HepG2 (cell line): ENCODE results near the gene GAB3. TPM values are rescaled to one million over a fixed set of nuclear protein-coding genes. Genes with fewer than 3 reads are reported as not detected.

Experiments used
- ATAC-seq: fragments of 200-7000 bp; cut with Tn5 transposase; 3 replicates; pipeline ENCODE4 v1.9.1; 2020; ENCODE audit warnings: mild to moderate bottlenecking, moderate library complexity
- BruUV-seq: library from RNA; stranded (reverse); fragments of 400-500 nt; replicated peaks from 2 replicates; lab custom pipeline; 2021; lab: Mats Ljungman, UMichigan
- CTCF ChIA-PET: fragments of 300-600 bp; formaldehyde crosslinking; extraction: SDS; loops from one replicate; lab custom pipeline; 2021; ENCODE audit warnings: low total read pairs, inconsistent platforms, low intra/inter-chr PET ratio; lab: Yijun Ruan, JAX
- POLR2A ChIA-PET: fragments of 350-600 bp; sonication (Branson Sonifier 250); formaldehyde crosslinking; loops from one replicate; lab custom pipeline; 2020; ENCODE audit warnings: antibody characterized with exemption, inconsistent platforms; lab: Yijun Ruan, JAX
- DNase-seq: peaks from one replicate; pipeline ENCODE4 v3.0.0-alpha.2; 2015; ENCODE audit warnings: low spot score
- FAIRE-seq: peaks from 3 replicates; lab custom pipeline; 2011; peaks lifted over from hg19 to GRCh38; lab: Jason Lieb, UNC
- H2AFZ ChIP-seq: one replicate; pipeline ENCODE4 v1.6.1; 2011; ENCODE audit warnings: low read length, inconsistent platforms
- H3K27ac ChIP-seq: fragments of 300-600 bp; 3 replicates; pipeline ENCODE4 v1.8.0; 2011; ENCODE audit warnings: mixed run types, mild to moderate bottlenecking, mixed read lengths, low read length, inconsistent platforms; ENCODE audit not compliant: insufficient read depth; ENCODE audit errors: extremely low read length
- H3K27me3 ChIP-seq, 2 experiments: fragments of 200-600 bp in 1 of 2; 2 replicates in 1 of 2; 3 replicates in 1 of 2; pipeline versions ENCODE4 v1.6.0 to v1.8.0; 2011; ENCODE audit warnings: low read length in 2 of 2, mild to moderate bottlenecking in 2 of 2, moderate library complexity in 2 of 2, inconsistent platforms in 1 of 2; ENCODE audit not compliant: insufficient read depth in 2 of 2, control insufficient read depth in 1 of 2
- H3K36me3 ChIP-seq, 2 experiments: fragments of 200-600 bp in 1 of 2; replicated peaks in 1 of 2; 2 replicates in 1 of 2; 3 replicates in 1 of 2; pipeline versions ENCODE4 v1.5.1 to v1.8.0; 2011; ENCODE audit warnings: low read length in 2 of 2, inconsistent platforms in 1 of 2; ENCODE audit not compliant: insufficient read depth in 2 of 2, control insufficient read depth in 1 of 2
- H3K4me1 ChIP-seq: 2 replicates; pipeline ENCODE4 v1.5.1; 2012; ENCODE audit warnings: low read length, inconsistent platforms; ENCODE audit not compliant: insufficient read depth
- H3K4me2 ChIP-seq: 2 replicates; pipeline ENCODE4 v1.6.0; 2011; ENCODE audit warnings: low read depth, low read length, inconsistent platforms
- H3K4me3 ChIP-seq, 3 experiments: fragments of 200-600 bp in 1 of 3; sonication (generic), shearing (Covaris generic) in 1 of 3; replicated peaks in 1 of 3; 2 replicates each; pipeline ENCODE4 v1.5.1; 2011 to 2016; ENCODE audit warnings: low read length in 3 of 3, inconsistent platforms in 2 of 3, low read depth in 2 of 3, mild to moderate bottlenecking in 2 of 3, control low read depth in 1 of 3, mixed read lengths in 1 of 3; ENCODE audit not compliant: insufficient read depth in 1 of 3
- H3K79me2 ChIP-seq: one replicate; pipeline ENCODE4 v1.6.1; 2011; ENCODE audit warnings: low read length, inconsistent platforms; ENCODE audit not compliant: insufficient read depth
- H3K9ac ChIP-seq: 2 replicates; pipeline ENCODE4 v1.6.0; 2011; ENCODE audit warnings: mild to moderate bottlenecking, low read depth, low read length, inconsistent platforms; ENCODE audit not compliant: insufficient read depth
- H3K9me3 ChIP-seq: 2 replicates; pipeline ENCODE4 v1.5.1; 2012; ENCODE audit warnings: mild to moderate bottlenecking, low read length
- H4K20me1 ChIP-seq: 2 replicates; pipeline ENCODE4 v1.6.0; 2011; ENCODE audit warnings: inconsistent platforms, mild to moderate bottlenecking, low read length, moderate library complexity; ENCODE audit not compliant: insufficient read depth
- ADNP ChIP-seq: sonication (generic); formaldehyde crosslinking; IDR thresholded peaks from 2 replicates; pipeline ENCODE4 v1.4.0; 2020; ENCODE audit warnings: missing genetic modification reagents
- EHMT2 ChIP-seq: fragments of 200-600 bp; sonication (generic); IDR thresholded peaks from 2 replicates; pipeline ENCODE4 v1.7.0; 2017; ENCODE audit warnings: antibody characterized with exemption, low read depth, low read length, borderline replicate concordance
- GPN1 ChIP-seq: sonication (generic); formaldehyde crosslinking; IDR thresholded peaks from 2 replicates; pipeline ENCODE4 v1.5.1; 2020; ENCODE audit warnings: missing genetic modification reagents, borderline replicate concordance
- HOXA5 ChIP-seq: sonication (generic); formaldehyde crosslinking; IDR thresholded peaks from 2 replicates; pipeline ENCODE4 v1.4.0; 2020; ENCODE audit warnings: missing genetic modification reagents
- KDM6A ChIP-seq: IDR thresholded peaks from 2 replicates; pipeline ENCODE4 v1.6.1; 2016; ENCODE audit warnings: low read depth
- MXD1 ChIP-seq: sonication (generic); formaldehyde crosslinking; IDR thresholded peaks from 2 replicates; pipeline ENCODE4 v1.4.0; 2020; ENCODE audit warnings: mild to moderate bottlenecking, missing genetic modification reagents
- NCOA1 ChIP-seq: sonication (generic); formaldehyde crosslinking; IDR thresholded peaks from 2 replicates; pipeline ENCODE4 v1.9.0; 2021; ENCODE audit warnings: missing genetic modification reagents
- NFE2L1 ChIP-seq: sonication (generic); formaldehyde crosslinking; IDR thresholded peaks from 2 replicates; pipeline ENCODE4 v1.4.0; 2020; ENCODE audit warnings: missing genetic modification reagents, mild to moderate bottlenecking, borderline replicate concordance
- NKX3-1 ChIP-seq: sonication (generic); formaldehyde crosslinking; IDR thresholded peaks from 2 replicates; pipeline ENCODE4 v1.5.0; 2020; ENCODE audit warnings: missing genetic modification reagents
- PHB2 ChIP-seq: fragments of 450-650 bp; IDR thresholded peaks from 2 replicates; pipeline ENCODE4 v1.6.1; 2018; ENCODE audit not compliant: partially characterized antibody
- PHF21A ChIP-seq: sonication (generic); formaldehyde crosslinking; IDR thresholded peaks from 2 replicates; pipeline ENCODE4 v1.5.0; 2020; ENCODE audit warnings: mild to moderate bottlenecking, missing genetic modification reagents
- PHF8 ChIP-seq: sonication (generic); formaldehyde crosslinking; IDR thresholded peaks from 2 replicates; pipeline ENCODE4 v1.5.0; 2020; ENCODE audit warnings: missing genetic modification reagents
- ZBTB38 ChIP-seq: sonication (generic); formaldehyde crosslinking; IDR thresholded peaks from 2 replicates; pipeline ENCODE4 v1.5.1; 2020; ENCODE audit warnings: mild to moderate bottlenecking, missing genetic modification reagents
- ZNF121 ChIP-seq: sonication (generic); formaldehyde crosslinking; IDR thresholded peaks from 2 replicates; pipeline ENCODE4 v1.5.0; 2020; ENCODE audit warnings: mild to moderate bottlenecking, missing genetic modification reagents
- ZNF33B ChIP-seq: sonication (generic); formaldehyde crosslinking; IDR thresholded peaks from 2 replicates; pipeline ENCODE4 v1.5.1; 2020; ENCODE audit warnings: mild to moderate bottlenecking, missing genetic modification reagents
- ZNF362 ChIP-seq: sonication (generic); formaldehyde crosslinking; IDR thresholded peaks from 2 replicates; pipeline ENCODE4 v1.4.0; 2020; ENCODE audit warnings: missing genetic modification reagents, mild to moderate bottlenecking, borderline replicate concordance
- ZNF367 ChIP-seq: sonication (generic); formaldehyde crosslinking; IDR thresholded peaks from 2 replicates; pipeline ENCODE4 v1.4.0; 2020; ENCODE audit warnings: missing genetic modification reagents, borderline replicate concordance
- ZNF598 ChIP-seq: sonication (generic); formaldehyde crosslinking; IDR thresholded peaks from 2 replicates; pipeline ENCODE4 v1.5.1; 2020; ENCODE audit warnings: mild to moderate bottlenecking, missing genetic modification reagents, borderline replicate concordance
- ZNF639 ChIP-seq: conservative IDR thresholded peaks from 2 replicates; pipeline ENCODE4 v1.6.1; 2018; ENCODE audit warnings: missing genetic modification reagents
- ZNF720 ChIP-seq: sonication (generic); formaldehyde crosslinking; IDR thresholded peaks from 2 replicates; pipeline ENCODE4 v1.4.0; 2020; ENCODE audit warnings: missing genetic modification reagents
- ZNF792 ChIP-seq: IDR thresholded peaks from 2 replicates; pipeline ENCODE4 v1.6.1; 2016
- ZNF841 ChIP-seq: sonication (generic); formaldehyde crosslinking; IDR thresholded peaks from 2 replicates; pipeline ENCODE4 v1.8.1; 2023; ENCODE audit warnings: missing genetic modification reagents, borderline replicate concordance
- WGBS: methylation state at CpG from one replicate; pipeline ENCODE4 v1.1.6; 2017; ENCODE audit warnings: low lambda C conversion rate; 5-methylcytosine and 5-hydroxymethylcytosine counted together
- in situ Hi-C: cut with HindIII; loops from 2 replicates; pipeline ENCODE4 v1.10.0; 2017; ENCODE audit warnings: low pct_unique_long_range_greater_than_20kb; ENCODE audit not compliant: extremely low pct_ligation_motif_present
- intact Hi-C: fragments of 100-400 bp; cut with micrococcal nuclease; formaldehyde crosslinking; loops from one replicate; pipeline ENCODE4 v1.10.0; 2022; ENCODE audit not compliant: unreplicated experiment
- polyA plus RNA-seq, 8 experiments: library from polyadenylated mRNA; depleted of rRNA in 3 of 8; stranded (reverse) in 7 of 8; unstranded in 1 of 8; fragments of >200 nt; fragmentation: Illumina TruSeq in 4 of 8; extraction: Trizol in 4 of 8; gene quantifications; 2 replicates each; pipeline versions ENCODE4 v1.2.1 to v1.2.3, GENCODE V29; 2011 to 2016; ENCODE audit warnings: low read depth in 4 of 8, missing spikeins in 1 of 8, mixed read lengths in 1 of 8; ENCODE audit not compliant: insufficient read depth in 1 of 8
- total RNA-seq, 5 experiments: library from RNA; depleted of rRNA; stranded (reverse); fragments of >200 nt; fragmentation: Illumina TruSeq; extraction: Trizol; gene quantifications; 2 replicates each; pipeline ENCODE4 v1.2.3, GENCODE V29; 2016; ENCODE audit warnings: low read depth in 1 of 5
- TF ChIP-seq, protein P1 (sequence below): sonication (generic); formaldehyde crosslinking; IDR thresholded peaks from 2 replicates; pipeline ENCODE4 v1.4.0; 2020; ENCODE audit warnings: missing genetic modification reagents, borderline replicate concordance

GAB3 gene
- total and polyA plus RNA-seq, 2 of the 13 experiments (the other 11 are each of a cell fraction or from before 2014, with no cell fraction given): not detected

GRCh38 chrX:154797006-154797405 lies 46.1 kb upstream of the GAB3 start (continued):
- TF ChIP-seq, protein P1, sequence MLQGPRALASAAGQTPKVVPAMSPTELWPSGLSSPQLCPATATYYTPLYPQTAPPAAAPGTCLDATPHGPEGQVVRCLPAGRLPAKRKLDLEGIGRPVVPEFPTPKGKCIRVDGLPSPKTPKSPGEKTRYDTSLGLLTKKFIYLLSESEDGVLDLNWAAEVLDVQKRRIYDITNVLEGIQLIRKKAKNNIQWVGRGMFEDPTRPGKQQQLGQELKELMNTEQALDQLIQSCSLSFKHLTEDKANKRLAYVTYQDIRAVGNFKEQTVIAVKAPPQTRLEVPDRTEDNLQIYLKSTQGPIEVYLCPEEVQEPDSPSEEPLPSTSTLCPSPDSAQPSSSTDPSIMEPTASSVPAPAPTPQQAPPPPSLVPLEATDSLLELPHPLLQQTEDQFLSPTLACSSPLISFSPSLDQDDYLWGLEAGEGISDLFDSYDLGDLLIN (CRISPR knock-in tag): no peak
- TF ChIP-seq ZNF639 (CRISPR knock-in tag) (no peak), ZNF367 (no peak), HOXA5 (no peak), NFE2L1 (no peak)
- TF ChIP-seq, all 625 proteins: peak for 0

DNA sequence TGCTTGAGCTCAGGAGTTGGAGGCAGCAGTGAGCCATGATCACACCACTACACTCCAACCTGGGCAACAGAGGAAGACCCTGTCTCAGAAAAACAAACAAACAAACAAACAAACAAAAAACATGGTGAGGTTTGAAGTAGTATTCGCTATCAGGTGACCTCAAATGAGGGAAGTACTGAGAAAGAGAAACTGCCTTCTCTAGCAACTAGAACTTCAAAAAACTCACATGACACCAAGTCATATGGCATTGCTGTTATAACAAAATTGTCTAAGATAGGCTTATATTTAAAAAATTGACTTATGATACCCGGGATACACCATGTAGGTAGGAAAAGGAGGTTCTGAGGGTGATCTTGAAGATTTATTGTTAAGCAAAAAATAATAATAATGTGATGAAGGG lies 44.1 kb upstream of the GAB3 start:
- no peak overlapping the region for H3K4me2 ChIP-seq
- no peaks in the 10 kb centered on the region for H3K9me3 ChIP-seq
- WGBS: 96% methylated on average over 2 of the region's 2 CpGs
- CTCF ChIA-PET: no interaction called here
- intact Hi-C loops (no loop called here), in situ Hi-C loops (no loop called here)
- TF ChIP-seq ZNF792 (CRISPR knock-in tag) (no peak), ZNF121 (CRISPR knock-in tag) (no peak), NCOA1 (no peak), EHMT2 (no peak), PHF21A (CRISPR knock-in tag) (no peak), KDM6A (CRISPR knock-in tag) (no peak), ADNP (CRISPR knock-in tag) (no peak), ZNF362 (CRISPR knock-in tag) (no peak), PHF8 (CRISPR knock-in tag) (no peak), ZNF720 (CRISPR knock-in tag) (no peak), ZNF841 (no peak), ZNF33B (CRISPR knock-in tag) (no peak), ZNF598 (CRISPR knock-in tag) (no peak), PHB2 (no peak), MXD1 (CRISPR knock-in tag) (no peak), NKX3-1 (no peak), GPN1 (CRISPR knock-in tag) (no peak), ZBTB38 (CRISPR knock-in tag) (no peak)
- no peaks in the 10 kb centered on the region for H4K20me1 ChIP-seq
- no peak overlapping the region for H2AFZ ChIP-seq
- H3K4me1 ChIP-seq: peaks cover 53% of the 10 kb centered on the region
- FAIRE-seq (no peak), DNase-seq (no peak), ATAC-seq (no peak)
- no peak overlapping the region for H3K4me3 ChIP-seq
- POLR2A ChIA-PET: no interaction called here
- H3K27me3 ChIP-seq: no peaks in the 10 kb centered on the region
- H3K27ac ChIP-seq: no peak overlapping the region
- no TSS peak for BruUV-seq
- H3K36me3 ChIP-seq: no peaks in the 10 kb centered on the region
- H3K9ac ChIP-seq: no peak overlapping the region
- H3K79me2 ChIP-seq: no peaks in the 10 kb centered on the region
